IMR-90 (cell line): ENCODE data around the gene SYNPO. TPM values are rescaled to one million over a fixed set of nuclear protein-coding genes. Genes with fewer than 3 reads are reported as not detected.

ENCODE experiments used
- MAFK ChIP-seq: IDR thresholded peaks from 2 replicates; pipeline ENCODE4 v1.6.1; 2012; ENCODE audit warnings: low read depth, low read length, improper control_type of control experiment
- MAZ ChIP-seq: IDR thresholded peaks from 2 replicates; pipeline ENCODE4 v1.6.1; 2012; ENCODE audit warnings: low read depth, mild to moderate bottlenecking, low read length, improper control_type of control experiment, moderate library complexity, borderline replicate concordance
- polyA plus RNA-seq, 3 experiments: library from polyadenylated mRNA; depleted of rRNA; stranded (reverse); fragments of >200 nt; gene quantifications; 2 replicates each; pipeline ENCODE4 v1.2.3, GENCODE V29; 2012; ENCODE audit warnings: low replicate concordance in 1 of 3
- total RNA-seq: library from RNA; depleted of rRNA; stranded (reverse); fragments of >200 nt; gene quantifications from 2 replicates; pipeline ENCODE4 v1.2.3, GENCODE V29; 2012
- TF ChIP-seq, protein P1 (sequence below): conservative IDR thresholded peaks from 2 replicates; pipeline ENCODE4 v1.5.1; 2012; ENCODE audit warnings: mild to moderate bottlenecking, low read depth, low read length, improper control_type of control experiment
- TF ChIP-seq, protein P2 (sequence below): fragments of 150-350 bp; IDR thresholded peaks from 2 replicates; pipeline ENCODE4 v1.6.1; 2016; ENCODE audit warnings: low read depth, mild to moderate bottlenecking, low read length, moderate library complexity, borderline replicate concordance

Gene SYNPO
- total and polyA plus RNA-seq, 2 of the 4 experiments (the other 2 are of a cell fraction): 3.0 to 24.8 TPM

DNA sequence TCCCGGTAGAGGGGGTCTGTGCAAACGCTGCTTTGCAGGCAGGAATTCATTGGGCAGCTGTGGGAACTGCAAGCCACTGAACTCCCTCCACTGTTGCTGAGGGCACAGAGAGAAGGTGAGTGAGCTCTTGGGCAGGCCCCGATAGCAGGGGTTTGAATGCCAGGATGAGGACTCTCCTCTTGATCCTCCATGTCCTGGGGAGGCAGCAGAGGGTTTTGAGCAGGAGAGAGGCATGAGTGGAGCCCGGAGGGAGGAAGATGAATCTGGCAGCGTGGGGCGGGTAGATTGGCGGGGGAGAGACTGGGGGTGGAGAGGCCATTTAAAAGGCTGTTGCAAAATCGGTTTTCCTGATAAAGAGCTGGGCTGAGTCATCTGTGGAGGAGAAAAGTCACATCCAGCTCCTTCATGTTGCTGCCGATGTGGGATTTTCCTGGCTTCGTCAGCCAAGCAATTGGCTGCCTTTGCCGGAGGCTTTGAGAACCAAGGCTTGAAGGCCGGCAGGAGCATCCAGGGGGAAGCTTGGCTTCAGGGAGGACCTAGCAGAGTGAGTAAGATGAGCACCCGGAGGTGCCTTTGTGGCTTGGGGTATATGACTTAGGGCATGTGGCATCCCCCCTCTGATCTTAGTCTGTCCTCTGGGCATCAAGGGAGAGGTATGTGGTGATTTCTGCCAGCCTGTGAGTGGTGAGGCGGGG, at the start of gene SYNPO (continued):
- TF ChIP-seq, protein P1, sequence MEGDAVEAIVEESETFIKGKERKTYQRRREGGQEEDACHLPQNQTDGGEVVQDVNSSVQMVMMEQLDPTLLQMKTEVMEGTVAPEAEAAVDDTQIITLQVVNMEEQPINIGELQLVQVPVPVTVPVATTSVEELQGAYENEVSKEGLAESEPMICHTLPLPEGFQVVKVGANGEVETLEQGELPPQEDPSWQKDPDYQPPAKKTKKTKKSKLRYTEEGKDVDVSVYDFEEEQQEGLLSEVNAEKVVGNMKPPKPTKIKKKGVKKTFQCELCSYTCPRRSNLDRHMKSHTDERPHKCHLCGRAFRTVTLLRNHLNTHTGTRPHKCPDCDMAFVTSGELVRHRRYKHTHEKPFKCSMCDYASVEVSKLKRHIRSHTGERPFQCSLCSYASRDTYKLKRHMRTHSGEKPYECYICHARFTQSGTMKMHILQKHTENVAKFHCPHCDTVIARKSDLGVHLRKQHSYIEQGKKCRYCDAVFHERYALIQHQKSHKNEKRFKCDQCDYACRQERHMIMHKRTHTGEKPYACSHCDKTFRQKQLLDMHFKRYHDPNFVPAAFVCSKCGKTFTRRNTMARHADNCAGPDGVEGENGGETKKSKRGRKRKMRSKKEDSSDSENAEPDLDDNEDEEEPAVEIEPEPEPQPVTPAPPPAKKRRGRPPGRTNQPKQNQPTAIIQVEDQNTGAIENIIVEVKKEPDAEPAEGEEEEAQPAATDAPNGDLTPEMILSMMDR: 0 out of 2 replicates have a peak, but pooled peaks have one; percentile 2
- TF ChIP-seq MAZ (peak; percentile 65; the same call in 1 of the 2 replicates), MAFK (no peak)
- TF ChIP-seq, protein P2, sequence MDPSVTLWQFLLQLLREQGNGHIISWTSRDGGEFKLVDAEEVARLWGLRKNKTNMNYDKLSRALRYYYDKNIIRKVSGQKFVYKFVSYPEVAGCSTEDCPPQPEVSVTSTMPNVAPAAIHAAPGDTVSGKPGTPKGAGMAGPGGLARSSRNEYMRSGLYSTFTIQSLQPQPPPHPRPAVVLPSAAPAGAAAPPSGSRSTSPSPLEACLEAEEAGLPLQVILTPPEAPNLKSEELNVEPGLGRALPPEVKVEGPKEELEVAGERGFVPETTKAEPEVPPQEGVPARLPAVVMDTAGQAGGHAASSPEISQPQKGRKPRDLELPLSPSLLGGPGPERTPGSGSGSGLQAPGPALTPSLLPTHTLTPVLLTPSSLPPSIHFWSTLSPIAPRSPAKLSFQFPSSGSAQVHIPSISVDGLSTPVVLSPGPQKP: no peak
